Activated CD8-positive, alpha-beta T cell treated with anti-CD3 and anti-CD28 coated beads for 36 hours (primary cell): Measurements from ENCODE around the gene PRDM16. TPM values are rescaled to one million over a fixed set of nuclear protein-coding genes. Genes with fewer than 3 reads are reported as not detected.

Experiments
- ATAC-seq: fragments of 200-7000 bp; cut with Tn5 transposase; one replicate; pipeline ENCODE4 v1.10.0; 2021; ENCODE audit warnings: mild to moderate bottlenecking, moderate library complexity
- CTCF ChIA-PET: fragments of 350-600 bp; sonication (Branson Sonifier 250); formaldehyde crosslinking; loops from one replicate; lab custom pipeline; 2021; ENCODE audit warnings: antibody characterized with exemption; lab: Charles Lee
- POLR2A ChIA-PET: fragments of 350-600 bp; sonication (Branson Sonifier 250); formaldehyde crosslinking; loops from one replicate; lab custom pipeline; 2021; ENCODE audit warnings: antibody characterized with exemption; lab: Charles Lee
- DNase-seq: peaks from one replicate; pipeline ENCODE4 v3.0.0-alpha.2; 2020
- H3K27ac Mint-ChIP-seq: one replicate; pipeline ENCODE4 v1.8.0; 2021; ENCODE audit warnings: mild to moderate bottlenecking, mixed read lengths
- H3K27me3 Mint-ChIP-seq: one replicate; pipeline ENCODE4 v1.8.0; 2021; ENCODE audit warnings: mixed read lengths
- H3K36me3 Mint-ChIP-seq: one replicate; pipeline ENCODE4 v1.8.0; 2021; ENCODE audit warnings: low read depth, mixed read lengths
- H3K4me1 Mint-ChIP-seq: one replicate; pipeline ENCODE4 v1.8.0; 2021; ENCODE audit warnings: low read depth, mixed read lengths
- H3K4me3 Mint-ChIP-seq: one replicate; pipeline ENCODE4 v1.8.0; 2021; ENCODE audit warnings: mild to moderate bottlenecking, moderate library complexity, mixed read lengths
- H3K9me3 Mint-ChIP-seq: one replicate; pipeline ENCODE4 v1.8.0; 2021; ENCODE audit warnings: mixed read lengths
- CTCF ChIP-seq: fragments of 200-600 bp; IDR thresholded peaks from one replicate; pipeline ENCODE4 v1.8.0; 2022; ENCODE audit warnings: antibody characterized with exemption, mild to moderate bottlenecking
- intact Hi-C: fragments of 100-400 bp; cut with micrococcal nuclease; formaldehyde crosslinking; loops from one replicate; pipeline ENCODE4 v1.10.0; 2022
- total RNA-seq, 2 experiments: library from RNA; stranded (reverse); gene quantifications; one replicate each; pipeline ENCODE4 v1.2.3, GENCODE V29; 2021

Gene PRDM16
- total RNA-seq, 2 experiments from 2014 or later, result 0.29 to 0.49 TPM

GRCh38 chr1:3096345-3096744, 27.3 kb downstream of the PRDM16 start:
- ChIA-PET POLR2A (no interaction called here), CTCF (no interaction called here)
- no peak for DNase-seq
- no peak for TF ChIP-seq CTCF
- Mint-ChIP-seq H3K4me3 (no peak overlapping the region), H3K36me3 (no peaks in the 10 kb centered on the region), H3K27me3 (peaks cover 4% of the 10 kb centered on the region), H3K27ac (no peak overlapping the region), H3K4me1 (no peaks in the 10 kb centered on the region), H3K9me3 (no peaks in the 10 kb centered on the region)
- intact Hi-C loops, result no loop called here
- no peak for ATAC-seq

DNA sequence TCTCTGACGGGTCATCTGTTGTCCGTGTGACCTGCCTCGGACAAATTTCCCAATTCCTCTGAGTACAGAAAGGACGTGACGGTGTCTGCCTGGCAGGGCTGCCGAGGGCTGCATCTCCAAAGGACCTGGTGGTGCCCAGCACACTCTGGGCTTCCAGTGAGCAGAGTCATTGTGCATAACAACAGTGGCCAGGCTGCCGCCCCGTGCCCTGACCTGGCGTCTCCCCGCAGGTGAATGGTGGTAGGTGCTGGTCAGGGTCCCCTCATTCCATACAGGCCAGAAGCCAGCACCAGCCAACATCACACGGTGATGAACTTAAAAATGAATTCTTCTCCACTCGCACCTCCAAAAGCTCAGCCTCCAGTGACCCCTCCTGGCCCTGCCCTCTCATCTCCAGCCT, 28.2 kb downstream of the PRDM16 start:
- Mint-ChIP-seq H3K36me3 (no peaks in the 10 kb centered on the region), H3K9me3 (no peaks in the 10 kb centered on the region), H3K4me1 (no peaks in the 10 kb centered on the region), H3K27ac (no peak overlapping the region), H3K27me3 (peaks cover 4% of the 10 kb centered on the region), H3K4me3 (no peak overlapping the region)
- no peak for ATAC-seq
- TF ChIP-seq CTCF, result no peak
- ChIA-PET CTCF (no interaction called here), POLR2A (no interaction called here)
- DNase-seq, result no peak
- intact Hi-C loops, result no loop called here

DNA sequence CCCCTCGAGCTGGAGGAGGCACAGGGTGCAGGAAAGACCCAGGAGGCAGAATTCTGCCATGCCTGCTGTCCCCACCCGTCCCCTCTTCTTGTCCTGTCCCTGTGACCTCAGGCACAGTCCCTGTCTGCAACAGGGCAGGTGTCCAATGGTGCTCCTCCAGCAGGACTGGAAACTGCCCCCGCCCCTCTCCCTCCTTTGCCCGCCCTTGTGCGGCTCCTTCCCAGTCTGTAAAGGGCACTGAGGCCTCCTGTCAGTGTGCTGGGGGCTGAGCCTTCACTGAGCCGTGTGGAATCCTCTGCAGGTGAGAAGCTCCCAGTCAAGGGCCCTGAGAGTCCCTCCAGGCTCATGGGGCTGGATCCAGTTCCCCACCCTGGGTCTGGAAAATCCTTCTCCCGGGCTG, 28.9 kb downstream of the PRDM16 start:
- Mint-ChIP-seq H3K36me3 (no peaks in the 10 kb centered on the region), H3K4me3 (no peak overlapping the region), H3K27ac (no peak overlapping the region), H3K9me3 (no peaks in the 10 kb centered on the region), H3K4me1 (no peaks in the 10 kb centered on the region), H3K27me3 (peaks cover 4% of the 10 kb centered on the region)
- ChIA-PET POLR2A (no interaction called here), CTCF (no interaction called here)
- TF ChIP-seq CTCF, result no peak
- DNase-seq (no peak), ATAC-seq (no peak)
- intact Hi-C loops, result no loop called here

DNA sequence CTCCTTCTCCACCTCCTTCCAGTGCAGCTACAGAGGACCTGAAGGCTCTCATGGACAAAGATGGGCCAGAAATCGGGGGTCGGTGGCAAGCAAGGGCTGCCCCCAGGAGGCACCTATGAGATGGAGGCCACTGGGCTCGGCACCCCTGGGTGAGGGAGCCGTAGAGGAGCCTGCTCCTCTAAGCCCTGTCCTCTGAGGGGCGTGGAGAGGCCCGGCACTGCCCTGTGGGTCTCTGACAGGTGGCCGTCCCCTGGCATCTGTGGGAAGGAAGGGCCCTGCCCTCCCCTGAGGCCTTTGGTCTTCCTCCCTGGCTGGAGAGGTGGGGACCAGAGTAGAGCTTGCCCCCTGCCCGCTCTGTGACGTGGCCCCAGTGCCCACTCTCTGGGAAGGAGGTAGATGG, 30.9 kb downstream of the PRDM16 start:
- CTCF ChIA-PET, result no interaction called here
- DNase-seq (no peak), ATAC-seq (no peak)
- Mint-ChIP-seq H3K27ac (no peak overlapping the region), H3K9me3 (no peaks in the 10 kb centered on the region), H3K4me3 (no peak overlapping the region), H3K27me3 (no peaks in the 10 kb centered on the region), H3K4me1 (no peaks in the 10 kb centered on the region), H3K36me3 (no peaks in the 10 kb centered on the region)
- intact Hi-C loops, result no loop called here
- no peak for TF ChIP-seq CTCF
- POLR2A ChIA-PET, result no interaction called here

- Mint-ChIP-seq H3K9me3 (no peaks in the 10 kb centered on the region), H3K4me1 (no peaks in the 10 kb centered on the region), H3K4me3 (no peak overlapping the region), H3K36me3 (no peaks in the 10 kb centered on the region), H3K27me3 (no peaks in the 10 kb centered on the region), H3K27ac (no peak overlapping the region)
- CTCF ChIA-PET, result no interaction called here
- ATAC-seq, result no peak
- POLR2A ChIA-PET, result no interaction called here
- TF ChIP-seq CTCF, result no peak
- DNase-seq, result no peak
- intact Hi-C loops, result no loop called here
Measured at GRCh38 chr1:3101124-3101939, 32.3 kb downstream of the PRDM16 start.
